ENCODE measurements around the gene RERE.

The RERE gene

DNA sequence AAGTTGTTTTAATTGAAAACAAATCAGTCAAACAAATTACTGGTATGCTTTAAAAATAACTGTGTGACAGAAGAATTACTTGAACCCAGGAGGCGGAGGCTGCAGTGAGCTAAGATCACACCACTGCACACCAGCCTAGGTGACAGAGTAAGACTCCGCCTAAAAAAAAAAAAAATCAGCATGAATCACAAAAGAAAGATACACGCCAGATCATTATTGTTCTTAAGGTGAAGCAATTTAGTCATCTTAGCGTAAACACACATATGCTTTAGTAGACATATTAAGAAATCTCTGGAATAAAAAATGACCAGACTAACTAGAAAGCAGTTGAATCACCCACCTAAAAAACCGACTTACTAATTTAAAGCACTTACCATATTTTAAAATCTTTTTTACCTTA lies 20.2 kb downstream of the RERE start:
- Histone ChIP-seq H3K14ac (ENCODE audit: low read length) (no peak overlapping the region), H3K27me3 (ENCODE audit: insufficient read depth, low read length) (no peaks in the 10 kb centered on the region), H3K4me3 (ENCODE audit: low read depth, low read length) (no peak overlapping the region), H2AK5ac (ENCODE audit: low read length) (no peak overlapping the region), H2BK5ac (ENCODE audit: low read depth, low read length, poor library complexity) (no peak overlapping the region), H3K23ac (ENCODE audit: low read length) (no peak overlapping the region), H3K18ac (ENCODE audit: low read length) (no peak overlapping the region), H4K91ac (ENCODE audit: low read depth, low read length) (no peak overlapping the region), H3K9me3 (ENCODE audit: insufficient read depth, low read depth, low read length) (no peaks in the 10 kb centered on the region), H3K4me1 (ENCODE audit: control insufficient read depth in 1 of 2, insufficient read depth in 2 of 2, low read length in 2 of 2) (peaks cover 0 to 2% of the 10 kb centered on the region in 2 experiments), H3K79me1 (ENCODE audit: low read length) (no peaks in the 10 kb centered on the region), H3K4ac (ENCODE audit: low read depth, low read length) (no peak overlapping the region), H3K27ac (ENCODE audit: low read depth, low read length) (no peak overlapping the region), H2BK120ac (ENCODE audit: insufficient read depth, low read length, poor library complexity) (no peak overlapping the region), H3K36me3 (ENCODE audit: control insufficient read depth in 1 of 2, insufficient read depth in 2 of 2, low read length in 2 of 2) (peaks cover 0 to 3% of the 10 kb centered on the region in 2 experiments), H4K12ac (ENCODE audit: low read depth, low read length) (no peak overlapping the region), H3K4me2 (ENCODE audit: low read length) (no peak overlapping the region), H2BK12ac (ENCODE audit: low read length) (no peak overlapping the region), H2AFZ (ENCODE audit: insufficient read depth, low read length, poor library complexity) (no peak overlapping the region), H3K79me2 (ENCODE audit: control insufficient read depth, insufficient read depth, low read length, poor library complexity) (no peaks in the 10 kb centered on the region), H3K9ac (ENCODE audit: low read length) (no peak overlapping the region), H4K8ac (ENCODE audit: low read depth, low read length) (no peak overlapping the region)
- DNase-seq = no peak
- 100% methylated on average over 1 of the region's 5 CpGs for WGBS (ENCODE audit: extremely low coverage, insufficient coverage, insufficient read length)

DNA sequence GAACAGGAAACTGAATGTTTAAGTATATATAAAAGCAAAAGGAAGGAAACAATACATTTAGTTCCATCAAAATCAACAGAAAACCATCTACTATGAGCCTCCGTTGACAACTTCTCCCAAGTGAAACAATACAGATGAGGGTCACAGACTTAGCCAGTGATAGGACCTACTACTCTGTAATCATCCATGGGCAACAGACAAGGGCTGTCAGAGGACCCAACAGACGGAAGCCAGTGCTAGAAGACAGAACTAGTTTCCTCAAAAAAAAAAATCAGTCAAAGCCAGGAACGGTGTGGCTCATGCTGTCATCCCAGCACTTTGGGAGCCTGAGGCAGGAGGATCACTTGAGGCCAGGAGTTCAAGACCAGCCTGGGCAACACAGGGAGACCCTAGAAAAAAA lies 20.6 kb downstream of the RERE start:
- no peak overlapping the region for H3K4ac ChIP-seq (ENCODE audit: low read depth, low read length)
- no peak overlapping the region for H2BK12ac ChIP-seq (ENCODE audit: low read length)
- no peak overlapping the region for H2BK5ac ChIP-seq (ENCODE audit: low read depth, low read length, poor library complexity)
- no peak overlapping the region for H4K12ac ChIP-seq (ENCODE audit: low read depth, low read length)
- no CpG with 5 or more reads among the region's 3 CpGs for WGBS (ENCODE audit: extremely low coverage, insufficient coverage, insufficient read length)
- H3K9ac ChIP-seq (ENCODE audit: low read length) = no peak overlapping the region
- H3K27ac ChIP-seq (ENCODE audit: low read depth, low read length) = no peak overlapping the region
- no peaks in the 10 kb centered on the region for H3K79me1 ChIP-seq (ENCODE audit: low read length)
- no peak overlapping the region for H3K4me3 ChIP-seq (ENCODE audit: low read depth, low read length)
- no peak overlapping the region for H2AFZ ChIP-seq (ENCODE audit: insufficient read depth, low read length, poor library complexity)
- H3K27me3 ChIP-seq (ENCODE audit: insufficient read depth, low read length) = no peaks in the 10 kb centered on the region
- H4K8ac ChIP-seq (ENCODE audit: low read depth, low read length) = no peak overlapping the region
- no peak overlapping the region for H2BK120ac ChIP-seq (ENCODE audit: insufficient read depth, low read length, poor library complexity)
- no peak overlapping the region for H4K91ac ChIP-seq (ENCODE audit: low read depth, low read length)
- no peak overlapping the region for H2AK5ac ChIP-seq (ENCODE audit: low read length)
- H3K36me3 ChIP-seq (ENCODE audit: control insufficient read depth in 1 of 2, insufficient read depth in 2 of 2, low read length in 2 of 2) = peaks cover 0 to 3% of the 10 kb centered on the region in 2 experiments
- H3K79me2 ChIP-seq (ENCODE audit: control insufficient read depth, insufficient read depth, low read length, poor library complexity) = no peaks in the 10 kb centered on the region
- no peak overlapping the region for H3K23ac ChIP-seq (ENCODE audit: low read length)
- H3K4me2 ChIP-seq (ENCODE audit: low read length) = no peak overlapping the region
- no peak overlapping the region for H3K18ac ChIP-seq (ENCODE audit: low read length)
- no peak for DNase-seq
- peaks cover 0 to 2% of the 10 kb centered on the region in 2 experiments for H3K4me1 ChIP-seq (ENCODE audit: control insufficient read depth in 1 of 2, insufficient read depth in 2 of 2, low read length in 2 of 2)
- H3K9me3 ChIP-seq (ENCODE audit: insufficient read depth, low read depth, low read length) = no peaks in the 10 kb centered on the region
- H3K14ac ChIP-seq (ENCODE audit: low read length) = no peak overlapping the region

DNA sequence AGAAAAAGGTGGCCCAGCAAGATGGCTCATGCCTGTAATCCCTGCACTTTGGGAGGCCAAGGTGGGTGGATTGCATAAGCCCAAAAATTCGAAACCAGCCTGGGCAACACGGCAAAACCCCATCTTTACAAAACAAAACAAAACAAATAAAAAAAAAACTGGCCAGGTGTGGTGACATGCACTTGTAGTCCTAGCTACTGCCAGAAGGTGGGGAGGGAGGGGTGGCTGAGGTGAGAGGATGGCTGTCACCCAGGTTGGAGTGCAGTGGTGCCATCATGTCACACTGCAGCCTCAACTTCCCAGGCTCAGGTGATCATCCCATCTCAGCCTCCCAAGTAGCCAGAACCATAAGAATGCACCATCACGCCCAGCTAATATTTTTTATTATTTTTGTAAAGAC lies 22.8 kb downstream of the RERE start:
- no peak overlapping the region for H2BK120ac ChIP-seq (ENCODE audit: insufficient read depth, low read length, poor library complexity)
- H4K12ac ChIP-seq (ENCODE audit: low read depth, low read length) = no peak overlapping the region
- H3K4ac ChIP-seq (ENCODE audit: low read depth, low read length) = no peak overlapping the region
- H3K9ac ChIP-seq (ENCODE audit: low read length) = no peak overlapping the region
- H2AK5ac ChIP-seq (ENCODE audit: low read length) = no peak overlapping the region
- no peaks in the 10 kb centered on the region for H3K79me2 ChIP-seq (ENCODE audit: control insufficient read depth, insufficient read depth, low read length, poor library complexity)
- peak overlapping the region; percentile 40 for H2BK12ac ChIP-seq (ENCODE audit: low read length)
- no peak overlapping the region for H3K4me2 ChIP-seq (ENCODE audit: low read length)
- no peak overlapping the region for H2AFZ ChIP-seq (ENCODE audit: insufficient read depth, low read length, poor library complexity)
- H2BK5ac ChIP-seq (ENCODE audit: low read depth, low read length, poor library complexity) = no peak overlapping the region
- H3K18ac ChIP-seq (ENCODE audit: low read length) = peak overlapping the region; percentile 65
- H3K27ac ChIP-seq (ENCODE audit: low read depth, low read length) = no peak overlapping the region
- no peak overlapping the region for H3K14ac ChIP-seq (ENCODE audit: low read length)
- peaks cover 2% of the 10 kb centered on the region for H3K79me1 ChIP-seq (ENCODE audit: low read length)
- no peak overlapping the region for H4K91ac ChIP-seq (ENCODE audit: low read depth, low read length)
- DNase-seq = no peak
- no CpG with 5 or more reads among the region's 3 CpGs for WGBS (ENCODE audit: extremely low coverage, insufficient coverage, insufficient read length)
- H3K4me1 ChIP-seq (ENCODE audit: control insufficient read depth in 1 of 2, insufficient read depth in 2 of 2, low read length in 2 of 2) = peaks cover 5 to 6% of the 10 kb centered on the region in 2 experiments
- H4K8ac ChIP-seq (ENCODE audit: low read depth, low read length) = no peak overlapping the region
- no peak overlapping the region for H3K4me3 ChIP-seq (ENCODE audit: low read depth, low read length)
- no peak overlapping the region for H3K23ac ChIP-seq (ENCODE audit: low read length)
- H3K27me3 ChIP-seq (ENCODE audit: insufficient read depth, low read length) = no peaks in the 10 kb centered on the region
- H3K36me3 ChIP-seq (ENCODE audit: control insufficient read depth in 1 of 2, insufficient read depth in 2 of 2, low read length in 2 of 2) = peaks cover 0 to 3% of the 10 kb centered on the region in 2 experiments
- H3K9me3 ChIP-seq (ENCODE audit: insufficient read depth, low read depth, low read length) = no peaks in the 10 kb centered on the region

DNA sequence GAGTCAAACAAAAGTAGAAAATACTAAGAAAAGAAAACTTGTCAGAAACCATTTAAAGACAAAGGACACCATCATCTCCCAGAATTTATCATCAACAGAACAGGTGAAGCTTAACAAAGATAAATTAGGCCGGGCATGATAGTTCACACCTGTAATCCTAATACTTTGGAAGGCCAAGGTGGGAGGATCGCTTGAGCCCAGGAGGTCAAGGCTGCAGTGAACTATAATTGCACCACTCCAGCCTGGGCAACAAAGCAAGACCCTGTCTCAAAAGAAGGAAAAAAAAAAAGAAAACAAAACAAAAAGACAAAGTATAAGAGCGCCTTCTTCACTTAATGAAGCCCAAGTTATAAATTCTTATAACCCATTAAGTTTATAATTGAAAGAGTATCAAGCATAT lies 25.6 kb downstream of the RERE start:
- Histone ChIP-seq H4K12ac (ENCODE audit: low read depth, low read length) (no peak overlapping the region), H3K18ac (ENCODE audit: low read length) (no peak overlapping the region), H3K27me3 (ENCODE audit: insufficient read depth, low read length) (no peaks in the 10 kb centered on the region), H2AK5ac (ENCODE audit: low read length) (no peak overlapping the region), H3K4me1 (ENCODE audit: control insufficient read depth in 1 of 2, insufficient read depth in 2 of 2, low read length in 2 of 2) (peaks cover 6 to 12% of the 10 kb centered on the region in 2 experiments), H2BK12ac (ENCODE audit: low read length) (no peak overlapping the region), H3K36me3 (ENCODE audit: control insufficient read depth in 1 of 2, insufficient read depth in 2 of 2, low read length in 2 of 2) (peaks cover 0 to 3% of the 10 kb centered on the region in 2 experiments), H3K79me1 (ENCODE audit: low read length) (peaks cover 4% of the 10 kb centered on the region), H3K9me3 (ENCODE audit: insufficient read depth, low read depth, low read length) (no peaks in the 10 kb centered on the region), H3K4me2 (ENCODE audit: low read length) (no peak overlapping the region), H2BK5ac (ENCODE audit: low read depth, low read length, poor library complexity) (no peak overlapping the region), H3K9ac (ENCODE audit: low read length) (no peak overlapping the region), H2BK120ac (ENCODE audit: insufficient read depth, low read length, poor library complexity) (no peak overlapping the region), H2AFZ (ENCODE audit: insufficient read depth, low read length, poor library complexity) (no peak overlapping the region), H3K79me2 (ENCODE audit: control insufficient read depth, insufficient read depth, low read length, poor library complexity) (peaks cover 4% of the 10 kb centered on the region), H3K23ac (ENCODE audit: low read length) (no peak overlapping the region), H4K91ac (ENCODE audit: low read depth, low read length) (no peak overlapping the region), H3K4ac (ENCODE audit: low read depth, low read length) (no peak overlapping the region), H3K14ac (ENCODE audit: low read length) (no peak overlapping the region), H3K27ac (ENCODE audit: low read depth, low read length) (no peak overlapping the region), H3K4me3 (ENCODE audit: low read depth, low read length) (no peak overlapping the region), H4K8ac (ENCODE audit: low read depth, low read length) (no peak overlapping the region)
- no CpG with 5 or more reads among the region's 3 CpGs for WGBS (ENCODE audit: extremely low coverage, insufficient coverage, insufficient read length)
- DNase-seq = no peak
